H9 (cell line): ENCODE measurements around the gene PLD3. TPM values are rescaled to one million over a fixed set of nuclear protein-coding genes. Genes with fewer than 3 reads are reported as not detected.

Source experiments
- DNase-seq: peaks from one replicate; pipeline ENCODE4 v3.0.0-alpha.2; 2017
- H2AFZ ChIP-seq: one replicate; pipeline ENCODE4 v1.6.1; 2013; ENCODE audit warnings: mild to moderate bottlenecking, low read length, control low read depth, moderate library complexity
- H2AK5ac ChIP-seq: 2 replicates; pipeline ENCODE4 v1.6.1; 2013; ENCODE audit warnings: low read length, control low read depth, mixed read lengths; ENCODE audit not compliant: insufficient read length
- H2BK120ac ChIP-seq: one replicate; pipeline ENCODE4 v1.6.1; 2013; ENCODE audit warnings: low read depth, mild to moderate bottlenecking, low read length, control low read depth, inconsistent platforms; ENCODE audit not compliant: poor library complexity, severe bottlenecking
- H2BK12ac ChIP-seq: 2 replicates; pipeline ENCODE4 v1.6.1; 2013; ENCODE audit warnings: low read length, control low read depth, mixed read lengths, low read depth; ENCODE audit not compliant: insufficient read length
- H2BK15ac ChIP-seq: 2 replicates; pipeline ENCODE4 v1.6.1; 2013; ENCODE audit warnings: low read depth, low read length, control low read depth
- H2BK20ac ChIP-seq: one replicate; pipeline ENCODE4 v1.6.1; 2013; ENCODE audit warnings: low read depth, mild to moderate bottlenecking, low read length, control low read depth, inconsistent platforms; ENCODE audit not compliant: poor library complexity, severe bottlenecking
- H2BK5ac ChIP-seq: 2 replicates; pipeline ENCODE4 v1.6.1; 2013; ENCODE audit warnings: low read length, control low read depth, mixed read lengths; ENCODE audit not compliant: insufficient read length
- H3K14ac ChIP-seq: 2 replicates; pipeline ENCODE4 v1.6.1; 2013; ENCODE audit warnings: low read length, control low read depth; ENCODE audit not compliant: insufficient read depth
- H3K18ac ChIP-seq: 2 replicates; pipeline ENCODE4 v1.6.1; 2013; ENCODE audit warnings: low read depth, mild to moderate bottlenecking, mixed read lengths, low read length, control low read depth; ENCODE audit not compliant: insufficient read length
- H3K23ac ChIP-seq: 2 replicates; pipeline ENCODE4 v1.6.1; 2013; ENCODE audit warnings: low read length, control low read depth, mixed read lengths, low read depth; ENCODE audit not compliant: insufficient read length
- H3K23me2 ChIP-seq: 2 replicates; pipeline ENCODE4 v1.6.1; 2013; ENCODE audit warnings: low read depth, mild to moderate bottlenecking, mixed read lengths, low read length, control low read depth; ENCODE audit not compliant: insufficient read length, poor library complexity, severe bottlenecking
- H3K27ac ChIP-seq: 2 replicates; pipeline ENCODE4 v1.5.1; 2013; ENCODE audit warnings: low read length, control low read depth, mixed read lengths, low read depth; ENCODE audit not compliant: insufficient read length
- H3K27me3 ChIP-seq: 2 replicates; pipeline ENCODE4 v1.6.1; 2013; ENCODE audit warnings: low read length, control low read depth, inconsistent platforms; ENCODE audit not compliant: insufficient read depth
- H3K4ac ChIP-seq: 2 replicates; pipeline ENCODE4 v1.6.1; 2013; ENCODE audit warnings: low read depth, mild to moderate bottlenecking, control low read depth, inconsistent platforms, low read length, moderate library complexity
- H3K4me1 ChIP-seq: 2 replicates; pipeline ENCODE4 v1.6.1; 2013; ENCODE audit warnings: low read length, control low read depth, inconsistent platforms; ENCODE audit not compliant: insufficient read depth
- H3K4me2 ChIP-seq: 2 replicates; pipeline ENCODE4 v1.6.1; 2013; ENCODE audit warnings: low read length, control low read depth, mixed read lengths; ENCODE audit not compliant: insufficient read length, insufficient read depth
- H3K56ac ChIP-seq: 2 replicates; pipeline ENCODE4 v1.6.1; 2013; ENCODE audit warnings: low read depth, mild to moderate bottlenecking, mixed read lengths, low read length, control low read depth; ENCODE audit not compliant: insufficient read length
- H3K79me1 ChIP-seq: 2 replicates; pipeline ENCODE4 v1.6.1; 2013; ENCODE audit warnings: low read depth, mild to moderate bottlenecking, moderate library complexity, low read length, control low read depth, inconsistent platforms; ENCODE audit not compliant: insufficient read depth, poor library complexity, severe bottlenecking
- H3K79me2 ChIP-seq: 2 replicates; pipeline ENCODE4 v1.6.1; 2013; ENCODE audit warnings: low read length, control low read depth, inconsistent platforms; ENCODE audit not compliant: insufficient read depth
- H3K9ac ChIP-seq: 2 replicates; pipeline ENCODE4 v1.6.1; 2013; ENCODE audit warnings: low read length, control low read depth, mixed read lengths; ENCODE audit not compliant: insufficient read length; ENCODE audit errors: extremely low read depth
- H3K9me3 ChIP-seq: one replicate; pipeline ENCODE4 v1.6.1; 2013; ENCODE audit warnings: low read depth, low read length, inconsistent platforms; ENCODE audit not compliant: control insufficient read depth
- H3T11ph ChIP-seq: one replicate; pipeline ENCODE4 v1.6.1; 2013; ENCODE audit warnings: mild to moderate bottlenecking, low read length, control low read depth, inconsistent platforms
- H4K20me1 ChIP-seq: one replicate; pipeline ENCODE4 v1.6.1; 2013; ENCODE audit not compliant: control insufficient read depth, insufficient read length, insufficient read depth
- H4K5ac ChIP-seq: 2 replicates; pipeline ENCODE4 v1.6.1; 2013; ENCODE audit warnings: low read depth, mild to moderate bottlenecking, mixed read lengths, low read length, control low read depth; ENCODE audit not compliant: insufficient read length
- H4K8ac ChIP-seq: replicated peaks from 2 replicates; pipeline ENCODE4 v1.6.1; 2013; ENCODE audit warnings: low read length, control low read depth, mixed read lengths, low read depth; ENCODE audit not compliant: insufficient read length
- H4K91ac ChIP-seq: 2 replicates; pipeline ENCODE4 v1.6.1; 2013; ENCODE audit warnings: low read depth, mild to moderate bottlenecking, moderate library complexity, mixed read lengths, low read length, control low read depth; ENCODE audit not compliant: insufficient read length
- H3K27ac Mint-ChIP-seq, 3 experiments: 2 replicates in 2 of 3; 3 replicates in 1 of 3; pipeline ENCODE4 v1.8.0; 2020 to 2021; ENCODE audit warnings: mixed read lengths in 3 of 3, mild to moderate bottlenecking in 1 of 3, moderate library complexity in 1 of 3
- H3K27me3 Mint-ChIP-seq: 2 replicates; pipeline ENCODE4 v1.8.0; 2021; ENCODE audit warnings: low read depth, mild to moderate bottlenecking, moderate library complexity, mixed read lengths
- H3K36me3 Mint-ChIP-seq, 3 experiments: 2 replicates in 2 of 3; 3 replicates in 1 of 3; pipeline ENCODE4 v1.8.0; 2020 to 2021; ENCODE audit warnings: low read depth in 3 of 3, mixed read lengths in 3 of 3; ENCODE audit not compliant: insufficient read depth in 1 of 3
- H3K4me1 Mint-ChIP-seq, 2 experiments: 2 replicates each; pipeline ENCODE4 v1.8.0; 2020; ENCODE audit warnings: mixed read lengths in 2 of 2
- H3K4me3 Mint-ChIP-seq, 2 experiments: 2 replicates in 1 of 2; 3 replicates in 1 of 2; pipeline ENCODE4 v1.8.0; 2020 to 2021; ENCODE audit warnings: mild to moderate bottlenecking in 2 of 2, mixed read lengths in 2 of 2, moderate library complexity in 1 of 2
- H3K9me3 Mint-ChIP-seq, 2 experiments: 2 replicates in 1 of 2; 3 replicates in 1 of 2; pipeline ENCODE4 v1.8.0; 2020; ENCODE audit warnings: mild to moderate bottlenecking in 2 of 2, mixed read lengths in 2 of 2, moderate library complexity in 1 of 2
- CTCF ChIP-seq: fragments of 200-600 bp; sonication (generic); conservative IDR thresholded peaks from 3 replicates; pipeline ENCODE4 v1.8.0; 2021; ENCODE audit warnings: antibody characterized with exemption, mild to moderate bottlenecking
- WGBS: extraction: QIAGEN DNeasy Blood & Tissue Kit; methylation state at CpG from one replicate; pipeline ENCODE4 v1.1.7; 2013; ENCODE audit warnings: missing lambda C conversion rate, low lambda C conversion rate, mixed read lengths; ENCODE audit not compliant: insufficient read length; ENCODE audit errors: extremely low coverage; 5-methylcytosine and 5-hydroxymethylcytosine counted together
- total RNA-seq: library from RNA; stranded (reverse); gene quantifications from 2 replicates; pipeline ENCODE4 v1.2.1, GENCODE V29; 2021

Gene PLD3
- total RNA-seq, 1 experiment from 2014 or later: 194 TPM

GRCh38 chr19:40389404-40390083 is 41.0 kb downstream of the PLD3 start:
- no peak overlapping the region for H2AK5ac ChIP-seq
- Mint-ChIP-seq H3K27ac (no peak overlapping the region), H3K36me3 (no peaks in the 10 kb centered on the region), H3K9me3 (no peaks in the 10 kb centered on the region), H3K27me3 (peaks cover 10% of the 10 kb centered on the region; the same call in 1 of the 2 replicates), H3K4me1 (peaks cover 7 to 9% of the 10 kb centered on the region in 2 experiments), H3K4me3 (no peak overlapping the region)
- no peak overlapping the region for H2BK12ac ChIP-seq
- no peaks in the 10 kb centered on the region for H3K4me1 ChIP-seq
- no peaks in the 10 kb centered on the region for H3K79me2 ChIP-seq
- H2BK15ac ChIP-seq: no peak overlapping the region
- no peak overlapping the region for H3K56ac ChIP-seq
- H3K27me3 ChIP-seq: no peaks in the 10 kb centered on the region
- no peak overlapping the region for H4K91ac ChIP-seq
- no peaks in the 10 kb centered on the region for H3K23me2 ChIP-seq
- no peak overlapping the region for H2BK5ac ChIP-seq
- no peak overlapping the region for H3K4ac ChIP-seq
- H2BK120ac ChIP-seq: no peak overlapping the region
- no peak overlapping the region for H4K8ac ChIP-seq
- no peak overlapping the region for H2AFZ ChIP-seq
- H3K27ac ChIP-seq: no peak overlapping the region
- no peaks in the 10 kb centered on the region for H4K20me1 ChIP-seq
- H3K9ac ChIP-seq: no peak overlapping the region
- no peaks in the 10 kb centered on the region for H3K9me3 ChIP-seq
- H4K5ac ChIP-seq: no peak overlapping the region
- H3K18ac ChIP-seq: no peak overlapping the region
- TF ChIP-seq CTCF: no peak
- no peak overlapping the region for H3T11ph ChIP-seq
- DNase-seq: no peak
- H3K14ac ChIP-seq: no peak overlapping the region; the same call in 1 of the 2 replicates
- WGBS: no CpG with 5 or more reads among the region's 33 CpGs
- no peak overlapping the region for H3K23ac ChIP-seq
- no peak overlapping the region for H3K4me2 ChIP-seq
- no peak overlapping the region for H2BK20ac ChIP-seq
- no peaks in the 10 kb centered on the region for H3K79me1 ChIP-seq
